DND-41 (cell line): ENCODE results near the gene CLIC2.

ENCODE experiments used
- ATAC-seq: fragments of 200-7000 bp; cut with Tn5 transposase; 3 replicates; pipeline ENCODE4 v1.9.1; 2021; ENCODE audit warnings: low read depth; ENCODE audit not compliant: insufficient read depth
- DNase-seq: peaks from one replicate; pipeline ENCODE4 v3.0.0-alpha.2; 2020
- H2AFZ ChIP-seq: 2 replicates; pipeline ENCODE4 v1.6.0; 2012; ENCODE audit warnings: low read depth, low read length
- H3K27ac ChIP-seq: 2 replicates; pipeline ENCODE4 v1.5.1; 2012; ENCODE audit warnings: low read length, inconsistent platforms
- H3K27me3 ChIP-seq: fragments of 200-600 bp; sonication (generic); 2 replicates; pipeline ENCODE4 v1.6.0; 2012; ENCODE audit warnings: low read length, mild to moderate bottlenecking, inconsistent platforms; ENCODE audit not compliant: insufficient read depth, poor library complexity
- H3K36me3 ChIP-seq: 2 replicates; pipeline ENCODE4 v1.5.1; 2012; ENCODE audit warnings: low read length, inconsistent platforms; ENCODE audit not compliant: insufficient read depth
- H3K4me1 ChIP-seq: 2 replicates; pipeline ENCODE4 v1.5.1; 2012; ENCODE audit warnings: mild to moderate bottlenecking, low read length; ENCODE audit not compliant: insufficient read depth
- H3K4me2 ChIP-seq: 2 replicates; pipeline ENCODE4 v1.6.0; 2012; ENCODE audit warnings: mild to moderate bottlenecking, moderate library complexity, low read length, inconsistent platforms; ENCODE audit not compliant: insufficient read depth
- H3K4me3 ChIP-seq, 2 experiments: fragments of 200-600 bp in 1 of 2; shearing (Covaris generic) in 1 of 2; 2 replicates each; pipeline ENCODE4 v1.5.1; 2012 to 2016; ENCODE audit warnings: inconsistent platforms in 2 of 2, low read length in 2 of 2, mild to moderate bottlenecking in 2 of 2, low read depth in 1 of 2, moderate library complexity in 1 of 2
- H3K79me2 ChIP-seq: 2 replicates; pipeline ENCODE4 v1.6.0; 2012; ENCODE audit warnings: low read length, inconsistent platforms; ENCODE audit not compliant: insufficient read depth
- H3K9ac ChIP-seq: 2 replicates; pipeline ENCODE4 v1.6.0; 2012; ENCODE audit warnings: low read depth, mild to moderate bottlenecking, inconsistent platforms, low read length, moderate library complexity
- H3K9me3 ChIP-seq: 2 replicates; pipeline ENCODE4 v1.5.1; 2012; ENCODE audit warnings: low read length, moderate library complexity, mild to moderate bottlenecking, inconsistent platforms; ENCODE audit not compliant: insufficient read depth, severe bottlenecking
- H4K20me1 ChIP-seq: 2 replicates; pipeline ENCODE4 v1.6.0; 2012; ENCODE audit warnings: low read length; ENCODE audit not compliant: insufficient read depth
- CTCF ChIP-seq: IDR thresholded peaks from 2 replicates; pipeline ENCODE4 v1.5.1; 2012; ENCODE audit warnings: borderline replicate concordance, low read length, moderate library complexity, mild to moderate bottlenecking; ENCODE audit not compliant: poor library complexity, severe bottlenecking; ENCODE audit errors: extremely low read depth
- EZH2 ChIP-seq: IDR thresholded peaks from 3 replicates; pipeline ENCODE4 v1.6.1; 2012; ENCODE audit warnings: borderline replicate concordance, low read depth, mild to moderate bottlenecking, moderate library complexity, low read length, inconsistent platforms; ENCODE audit not compliant: severe bottlenecking

The CLIC2 gene

GRCh38 chrX:155266439-155266838, 68.0 kb downstream of the CLIC2 start:
- no peak overlapping the region for H2AFZ ChIP-seq
- ATAC-seq (no peak), DNase-seq (no peak)
- no peaks in the 10 kb centered on the region for H4K20me1 ChIP-seq
- H3K4me3 ChIP-seq = no peak overlapping the region
- peaks cover 23% of the 10 kb centered on the region for H3K79me2 ChIP-seq
- H3K4me2 ChIP-seq = no peak overlapping the region
- no peak overlapping the region for H3K9ac ChIP-seq
- peaks cover 27% of the 10 kb centered on the region for H3K4me1 ChIP-seq
- no peak overlapping the region for H3K27ac ChIP-seq
- no peaks in the 10 kb centered on the region for H3K27me3 ChIP-seq
- no peak for TF ChIP-seq CTCF
- TF ChIP-seq EZH2 = no peak
- H3K36me3 ChIP-seq = no peaks in the 10 kb centered on the region
- H3K9me3 ChIP-seq = no peaks in the 10 kb centered on the region

- Histone ChIP-seq H3K4me2 (peak within 1 kb of the TSS; percentile 86), H2AFZ (peak within 1 kb of the TSS; percentile 82), H3K9me3 (no peaks in the 10 kb centered on the region), H3K27me3 (no peaks in the 10 kb centered on the region), H3K4me3 (peak within 1 kb of the TSS; percentile 60 to 87), H3K9ac (peak within 1 kb of the TSS; percentile 75), H3K4me1 (peaks cover 27% of the 10 kb centered on the region), H4K20me1 (no peaks in the 10 kb centered on the region), H3K27ac (peak within 1 kb of the TSS; percentile 80), H3K36me3 (peaks cover 6% of the 10 kb centered on the region; the same call in 1 of the 2 replicates), H3K79me2 (peaks cover 25% of the 10 kb centered on the region)
- ATAC-seq = peak; percentile 93
- TF ChIP-seq EZH2 (no peak), CTCF (peak; percentile 28)
- DNase-seq = peak; percentile 79
Observed at GRCh38 chrX:155263854-155264628, 70.4 kb downstream of the CLIC2 start, which contains the start of gene RAB39B. TSS of gene RAB39B (minus strand) at chrX:155264491. CDS start at chrX:155264288, 203 bp downstream.

- ATAC-seq (peak; percentile 64), DNase-seq (no peak)
- peak overlapping the region; percentile 80 for H3K27ac ChIP-seq
- TF ChIP-seq CTCF (no peak), EZH2 (no peak)
- H4K20me1 ChIP-seq = no peaks in the 10 kb centered on the region
- H3K4me1 ChIP-seq = peaks cover 27% of the 10 kb centered on the region
- peak overlapping the region; percentile 82 for H2AFZ ChIP-seq
- H3K9me3 ChIP-seq = no peaks in the 10 kb centered on the region
- H3K36me3 ChIP-seq = peaks cover 6% of the 10 kb centered on the region; the same call in 1 of the 2 replicates
- H3K79me2 ChIP-seq = peaks cover 25% of the 10 kb centered on the region
- no peaks in the 10 kb centered on the region for H3K27me3 ChIP-seq
- peak overlapping the region; percentile 75 for H3K9ac ChIP-seq
- peak overlapping the region; percentile 86 for H3K4me2 ChIP-seq
- H3K4me3 ChIP-seq = peak overlapping the region; percentile 60 to 87
Observed at GRCh38 chrX:155262970-155263754, 71.3 kb downstream of the CLIC2 start.
